Cerebellar nuclear complex (tissue), 1 donor: ENCODE results near the gene SMIM24.

Source experiments
- DNase-seq, 2 experiments: peaks; one replicate each; lab custom pipeline; 2025; lab: John Stamatoyannopoulos, UW

SMIM24 gene

DNA sequence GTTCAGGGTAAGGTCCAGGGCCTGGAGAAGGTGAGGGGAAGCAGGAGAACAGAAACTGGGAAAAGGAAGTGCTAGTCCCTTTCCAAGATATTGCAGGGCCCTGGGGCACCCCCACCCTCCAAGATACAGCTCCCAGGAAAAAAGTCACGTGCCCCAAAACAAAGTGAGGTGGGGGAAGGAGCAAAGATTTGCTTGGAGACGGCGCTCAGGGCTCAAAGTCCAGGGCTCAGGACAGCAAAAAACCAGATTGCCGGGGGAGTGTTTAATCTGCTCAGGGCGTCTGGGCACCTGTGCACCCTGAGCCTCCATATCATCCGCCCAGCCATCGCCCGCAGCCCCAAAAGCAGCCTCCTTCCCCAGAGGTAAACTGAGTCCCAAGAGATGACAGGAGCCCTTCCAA, 6.3 kb downstream of the SMIM24 start:
- DNase-seq: no peak

DNA sequence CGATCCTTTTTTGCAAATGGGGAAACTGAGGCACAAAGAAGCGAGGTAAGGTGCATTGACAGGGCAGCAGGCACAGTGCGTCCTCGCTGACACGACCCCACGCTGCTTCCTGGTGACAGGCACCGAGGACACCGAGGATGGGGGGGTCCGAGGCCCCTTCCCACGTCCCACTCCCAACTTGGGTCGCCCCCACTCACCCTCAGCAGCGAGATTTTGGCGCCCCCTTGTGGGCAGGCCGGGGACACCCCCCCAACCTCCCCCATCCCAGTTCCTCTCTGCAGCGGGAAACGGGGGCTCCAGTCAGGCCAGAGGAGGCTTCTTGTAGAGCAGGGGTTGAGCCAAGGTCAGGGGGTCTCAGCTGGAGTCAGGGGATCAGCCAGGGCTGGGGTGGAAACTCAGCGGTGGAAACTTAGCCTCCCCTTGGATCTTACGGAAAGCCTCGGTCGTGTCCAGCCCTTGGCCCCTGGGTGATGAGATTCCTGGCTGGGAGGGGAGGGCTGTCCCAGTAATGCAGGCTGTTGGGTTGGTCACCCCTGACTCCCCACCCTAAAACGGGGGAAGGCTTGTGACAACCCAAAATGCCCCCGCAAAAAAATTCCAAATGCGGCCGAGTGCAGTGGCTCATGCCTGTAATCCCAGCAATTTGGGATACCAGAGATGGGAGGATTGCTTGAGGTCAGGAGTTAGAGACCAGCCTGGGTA, 8.2 kb downstream of the SMIM24 start:
- DNase-seq: no peak

DNA sequence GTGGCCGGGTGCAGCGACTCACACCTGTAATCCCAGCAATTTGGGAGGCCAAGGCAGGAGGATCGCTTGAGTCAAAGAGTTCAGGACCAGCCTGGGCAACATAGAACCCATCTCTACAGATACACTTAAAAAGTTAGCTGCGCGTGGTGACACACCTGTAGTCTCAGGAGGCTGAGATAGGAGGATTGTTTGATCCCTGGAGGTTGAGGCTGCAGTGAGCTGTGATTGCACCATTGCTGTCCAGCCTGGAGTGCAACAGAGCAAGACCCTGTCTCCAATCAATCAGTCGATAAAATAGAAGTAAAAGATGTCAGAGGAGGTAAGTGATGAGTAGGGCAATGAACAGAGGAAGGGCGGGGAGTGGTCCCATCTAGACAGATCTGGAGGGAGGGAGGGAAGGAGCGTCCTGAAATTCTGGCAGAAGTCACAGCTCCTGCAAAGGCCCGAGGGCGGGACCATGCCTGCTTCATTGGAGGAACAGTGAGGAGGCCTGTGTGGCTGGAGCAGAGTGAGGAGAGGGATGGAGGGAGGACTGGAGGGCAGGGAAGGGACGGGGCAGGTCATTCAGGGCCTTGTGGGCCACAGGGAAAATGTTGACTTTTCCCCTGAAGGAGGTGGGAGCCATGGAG, 9.7 kb downstream of the SMIM24 start:
- no peak for DNase-seq

DNA sequence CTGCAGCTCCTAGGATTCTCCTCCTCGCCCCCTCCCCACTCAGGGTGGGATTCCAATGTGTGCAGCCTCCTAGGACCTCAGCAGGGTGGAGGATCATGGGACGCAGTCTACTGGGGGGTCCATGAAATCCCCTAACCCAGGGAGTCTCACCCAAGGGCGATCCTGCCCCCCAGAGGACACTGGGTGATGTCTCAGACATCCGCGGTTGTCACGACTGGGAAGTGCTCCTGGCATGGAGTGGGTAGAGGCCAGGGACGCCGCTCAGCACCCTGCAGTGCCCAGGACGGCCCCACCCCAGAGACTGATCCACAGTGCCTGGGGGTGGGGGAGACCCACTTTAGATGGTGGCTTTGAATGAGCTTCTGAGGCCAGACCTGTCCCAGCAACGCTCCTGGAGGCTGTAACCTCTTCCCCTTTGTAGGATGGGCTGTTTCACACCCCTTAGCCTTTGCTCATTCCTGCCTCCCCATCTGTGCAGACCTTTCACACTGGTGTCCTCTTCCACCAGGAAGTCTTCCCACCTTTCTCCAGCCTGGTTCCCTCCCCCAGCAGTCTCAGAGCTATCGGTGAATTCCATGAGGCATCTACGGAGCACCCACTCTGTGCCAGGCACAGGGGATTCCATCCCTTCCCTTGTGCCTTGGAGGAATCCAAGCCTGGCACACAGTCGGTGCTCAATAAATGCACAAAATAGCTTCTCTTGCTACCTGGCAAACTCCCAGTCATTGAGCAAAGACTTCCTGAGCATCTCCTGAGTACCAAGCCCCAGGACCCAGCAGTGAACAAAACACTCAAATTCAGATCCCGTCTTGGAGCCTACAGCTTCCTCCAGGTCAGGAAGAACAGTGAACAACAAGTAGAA, 10.5 kb downstream of the SMIM24 start:
- no peak for DNase-seq

DNA sequence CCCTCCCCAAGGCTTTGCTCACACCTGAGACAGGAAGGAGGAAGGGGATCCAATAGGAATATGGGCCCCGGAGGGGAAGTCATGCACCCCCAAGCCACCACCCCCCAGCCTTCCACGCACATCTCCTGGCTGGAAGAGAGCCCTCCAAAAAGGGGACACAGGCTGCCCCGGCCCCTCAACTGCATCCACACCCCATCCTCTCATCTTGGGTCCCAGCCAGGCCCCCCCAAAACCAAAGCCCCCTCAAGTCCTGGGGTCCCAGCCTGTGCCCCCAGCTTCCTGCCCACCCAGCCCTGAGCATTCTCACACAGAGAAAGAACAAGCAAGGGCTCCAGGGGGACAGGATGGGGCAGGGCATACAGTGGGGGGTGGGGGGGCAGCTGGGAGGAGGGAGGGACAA, 12.1 kb downstream of the SMIM24 start:
- DNase-seq: no peak

GRCh38 chr19:3467437-3468198, 12.7 kb downstream of the SMIM24 start:
- no peak for DNase-seq

DNA sequence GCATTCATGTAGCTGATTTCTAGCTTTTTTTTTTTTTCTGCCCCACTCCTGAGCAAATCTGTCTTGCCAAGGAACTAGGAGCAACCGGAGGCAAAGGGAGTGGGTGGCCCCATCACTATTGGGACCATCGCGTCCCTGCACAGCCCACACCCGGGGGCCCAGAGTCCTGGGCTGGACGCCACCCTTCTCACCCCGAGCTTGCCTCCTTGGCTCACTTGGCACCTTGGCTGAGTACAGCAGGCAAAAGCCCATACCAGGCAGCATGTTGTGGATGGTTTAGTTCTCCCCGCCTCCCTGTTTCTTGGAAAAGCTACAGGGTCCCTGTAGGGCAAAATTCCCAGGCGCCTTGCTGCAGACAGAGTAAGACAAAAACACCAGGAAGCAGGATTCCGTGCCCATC, 13.7 kb downstream of the SMIM24 start:
- no peak for DNase-seq

- no peak for DNase-seq
These were observed 14.8 kb downstream of the SMIM24 start for GRCh38 chr19:3465552-3465951.

DNA sequence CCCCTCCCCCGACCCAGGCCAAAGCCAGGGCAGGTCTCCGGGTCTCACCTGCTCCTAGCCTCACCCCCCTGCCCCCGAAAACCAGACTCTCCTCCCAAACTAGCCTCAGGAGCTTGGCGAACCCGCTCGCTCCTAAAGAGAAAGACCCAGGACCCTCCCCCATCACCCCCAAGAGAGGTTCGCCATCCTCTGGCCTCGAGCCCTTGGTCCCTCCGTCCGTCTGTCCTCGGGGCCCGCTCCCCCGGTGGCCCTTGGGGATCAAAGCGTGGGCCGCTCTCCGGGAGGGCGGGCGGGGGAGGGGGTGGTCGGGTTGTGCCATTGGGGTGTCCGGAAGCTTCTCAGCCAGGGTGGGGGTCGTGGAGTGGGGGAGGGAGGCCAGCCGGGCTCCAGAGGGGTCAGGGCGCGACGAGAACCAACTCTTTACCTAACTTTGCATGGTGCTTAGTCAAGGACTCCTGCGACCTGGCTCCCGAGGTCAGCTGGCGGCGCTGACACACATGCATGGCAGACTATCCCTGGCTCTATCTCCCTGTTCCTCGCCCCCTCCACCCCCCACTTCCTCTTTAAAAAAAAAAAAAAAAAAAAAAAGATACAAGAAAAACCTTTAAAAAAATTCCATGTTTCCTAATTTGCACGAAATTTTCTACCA, 15.6 kb downstream of the SMIM24 start:
- DNase-seq: no peak

DNA sequence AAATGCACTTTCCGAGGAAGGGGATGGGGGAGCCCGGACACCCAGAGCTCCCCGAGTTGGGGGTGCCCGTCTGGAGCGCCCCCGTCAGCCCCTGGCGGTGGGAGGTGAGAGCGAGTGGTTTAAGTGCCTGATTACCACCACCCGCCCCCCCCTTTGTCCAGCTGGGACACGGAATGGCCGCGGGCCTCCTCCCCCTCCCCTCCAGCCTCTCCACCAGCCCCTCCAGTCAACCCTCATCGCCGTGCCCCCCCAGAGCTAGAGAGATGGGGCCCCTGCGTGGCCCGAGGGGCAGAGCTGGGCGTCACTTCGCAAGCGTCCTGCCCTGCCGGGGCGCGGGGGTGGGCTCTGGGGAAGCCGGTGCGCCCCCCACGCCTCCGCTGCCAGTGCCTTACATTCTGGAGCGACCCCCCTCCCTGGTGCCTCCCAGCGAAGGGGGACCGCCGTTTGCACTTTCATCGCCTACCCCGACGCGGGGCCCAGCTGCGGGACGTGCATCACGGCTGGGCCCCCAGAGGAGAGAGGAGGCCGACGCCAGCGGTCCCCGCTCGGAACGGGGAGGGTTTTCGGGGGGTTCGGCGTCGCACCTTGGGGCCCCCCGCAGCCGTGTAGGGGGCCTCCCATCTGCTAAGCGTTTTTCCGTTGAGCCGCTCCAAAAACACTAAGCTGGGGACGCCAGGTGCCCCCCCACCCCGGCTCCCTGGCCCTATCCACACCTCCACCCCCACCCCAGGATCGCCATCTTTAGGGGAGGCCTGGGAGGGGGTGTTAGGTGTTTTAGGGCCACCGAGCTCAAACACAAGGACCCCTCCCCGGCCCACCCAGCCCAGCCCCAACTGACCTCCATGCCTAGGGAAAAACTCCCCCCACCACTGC, 16.4 kb downstream of the SMIM24 start:
- no peak for DNase-seq

- DNase-seq: no peak
These were observed 17.2 kb downstream of the SMIM24 start for GRCh38 chr19:3462991-3463713.

- DNase-seq: no peak
These were observed 20.3 kb downstream of the SMIM24 start for GRCh38 chr19:3459965-3460582.

GRCh38 chr19:3459089-3459881, 21.0 kb downstream of the SMIM24 start:
- DNase-seq: no peak

DNA sequence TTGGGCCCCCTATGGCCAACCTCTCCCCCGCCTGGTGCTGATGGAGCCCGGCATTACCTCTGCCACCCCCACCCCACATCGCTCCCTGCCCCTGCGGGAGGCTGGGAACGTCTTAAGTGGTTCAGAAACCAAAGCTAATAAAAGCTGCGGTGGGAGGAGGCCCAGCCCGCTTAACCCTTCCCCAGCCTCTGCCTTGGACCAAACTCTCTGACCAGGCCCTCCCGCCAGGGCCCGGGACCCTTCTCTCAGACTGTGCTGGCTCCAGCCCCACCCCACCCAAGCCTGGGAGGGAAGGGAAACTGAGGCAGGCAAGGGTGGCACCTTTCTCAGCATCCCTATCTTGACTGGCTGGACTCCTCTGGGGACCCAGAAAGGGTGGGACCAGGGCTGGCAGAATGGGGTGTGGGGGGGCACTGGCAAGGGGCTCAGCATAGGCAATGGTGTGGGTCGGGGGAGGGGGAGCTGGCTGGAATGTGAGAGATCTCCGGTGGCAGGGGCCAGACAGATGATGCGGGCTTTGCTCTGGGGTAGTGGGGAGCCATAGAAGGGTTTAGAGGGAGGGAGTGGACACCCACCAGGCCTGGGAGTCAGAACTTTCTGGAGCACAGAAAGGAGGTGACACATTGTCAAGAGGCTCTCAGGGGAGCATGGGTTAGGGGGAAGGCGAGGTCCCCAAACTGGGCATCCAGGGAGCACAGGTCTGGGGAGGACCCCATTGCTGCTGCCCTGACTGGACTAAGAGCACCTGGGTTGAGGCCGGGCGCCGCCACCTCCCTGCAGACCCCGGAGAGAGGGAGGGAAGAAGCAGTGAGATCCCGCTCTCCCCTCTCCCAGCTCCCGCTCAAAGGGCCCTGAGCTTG, 21.9 kb downstream of the SMIM24 start:
- DNase-seq: no peak

DNA sequence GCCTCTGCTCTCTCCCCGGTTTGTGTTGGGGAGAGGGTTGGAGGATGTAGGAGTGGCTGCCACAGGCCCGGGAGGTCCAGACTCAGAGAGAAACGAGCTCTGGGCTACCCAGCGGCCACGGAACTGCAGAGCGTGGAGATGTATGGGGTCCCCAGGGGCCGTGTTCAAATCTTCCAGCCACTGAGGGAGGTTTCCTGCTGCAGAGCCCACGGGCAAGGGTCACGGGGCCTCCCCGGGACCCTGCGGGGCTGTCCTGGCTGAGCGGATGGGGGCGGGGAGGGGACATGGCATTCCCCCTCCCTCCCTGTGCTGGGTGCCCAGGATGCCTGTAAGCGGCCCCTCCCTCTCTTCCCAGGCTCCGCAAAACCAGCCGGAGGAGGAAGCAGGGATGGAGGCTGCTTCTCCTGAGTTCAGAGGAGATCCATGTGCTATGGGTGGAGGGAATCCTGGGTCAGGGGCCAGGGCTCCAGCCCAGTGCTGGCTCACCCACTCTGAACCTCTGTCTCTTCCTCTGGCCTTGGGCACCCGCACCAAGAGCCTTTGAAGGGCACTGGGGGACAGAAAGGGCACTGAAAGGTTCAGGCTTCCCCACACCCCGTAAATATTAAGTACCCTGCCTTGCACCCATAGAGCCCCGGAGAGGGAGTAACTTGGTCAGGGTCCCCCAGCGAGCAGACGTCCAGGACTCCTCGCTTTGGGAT, 22.6 kb downstream of the SMIM24 start:
- DNase-seq: no peak

- no peak for DNase-seq
These were observed 23.3 kb downstream of the SMIM24 start for GRCh38 chr19:3456925-3457527.
